ENCODE results near the gene BIRC7.

The BIRC7 gene

GRCh38 chr20:63235399-63235983, at the start of gene BIRC7:
Gene BIRC7 (plus strand): TSS chr20:63235905. CDS start chr20:63236097, 192 bp downstream.
- in situ Hi-C loops (cut with MboI; ENCODE audit: low pct_unique_long_range_greater_than_20kb, low sequenced_read_pairs), result no loop called here
- no peak for DNase-seq

DNA sequence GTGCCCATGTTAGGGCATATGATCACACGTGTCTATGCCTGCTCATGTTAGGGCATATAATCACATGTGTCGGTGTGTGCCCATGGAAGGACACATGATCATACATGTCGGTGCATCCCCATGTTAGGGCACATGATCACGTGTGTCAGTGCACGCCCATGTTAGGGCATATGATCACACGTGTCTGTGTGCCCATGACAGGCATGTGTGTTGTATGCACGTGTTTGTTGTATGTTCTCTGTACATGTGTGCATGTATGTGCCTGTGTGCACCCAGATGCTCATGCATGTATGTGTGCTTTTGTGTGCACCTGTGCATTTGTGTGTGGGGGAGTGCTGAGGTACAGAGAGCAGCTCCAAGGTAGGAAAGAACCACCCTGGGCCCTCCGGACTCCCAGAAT, 49.6 kb upstream of the BIRC7 start:
- no peak for DNase-seq
- in situ Hi-C loops (cut with MboI; ENCODE audit: low pct_unique_long_range_greater_than_20kb, low sequenced_read_pairs), result no loop called here

DNA sequence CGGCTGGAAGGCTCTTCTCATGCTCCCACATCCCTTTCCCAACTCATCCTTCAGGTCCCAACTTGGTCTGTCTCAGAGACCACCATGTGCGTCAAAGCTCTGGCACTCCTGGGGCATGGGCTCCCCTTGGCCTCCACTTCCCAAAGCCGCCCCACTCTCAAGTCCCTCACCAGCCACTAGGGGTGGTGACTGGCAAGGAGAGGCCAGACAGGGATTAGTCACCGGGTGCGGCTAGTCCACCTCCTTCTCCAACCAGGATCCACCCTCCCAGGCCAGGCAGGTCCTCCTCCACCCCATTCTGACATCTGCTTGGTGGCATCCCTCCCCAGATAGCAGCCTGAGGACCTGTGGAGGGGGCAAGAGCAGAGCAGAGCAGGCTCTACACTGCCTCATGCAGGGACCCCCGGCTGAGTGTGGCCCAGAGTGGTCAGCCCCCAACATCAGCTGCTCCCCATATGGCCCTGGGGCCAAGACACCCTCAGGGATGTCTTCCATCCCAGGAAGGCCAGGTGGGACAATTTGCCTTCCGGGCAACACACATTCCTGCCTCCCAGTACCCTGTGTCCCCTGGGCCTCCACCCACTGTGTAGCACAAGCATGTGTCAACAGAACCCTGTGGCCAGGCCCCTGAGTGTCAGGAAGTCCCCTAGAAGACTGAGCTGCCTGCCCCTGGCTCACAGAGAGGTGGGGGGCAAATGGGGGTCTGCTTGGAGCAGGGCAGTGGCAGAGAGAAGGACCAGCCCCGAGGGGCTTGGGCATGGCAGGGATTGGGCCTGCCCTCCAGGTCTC, 49.0 kb upstream of the BIRC7 start:
- in situ Hi-C loops (cut with MboI; ENCODE audit: low pct_unique_long_range_greater_than_20kb, low sequenced_read_pairs), result no loop called here
- DNase-seq, result no peak

GRCh38 chr20:63187338-63188158, 48.2 kb upstream of the BIRC7 start:
- in situ Hi-C loops (cut with MboI; ENCODE audit: low pct_unique_long_range_greater_than_20kb, low sequenced_read_pairs), result no loop called here
- DNase-seq, result no peak

- no peak for DNase-seq
- in situ Hi-C loops (cut with MboI; ENCODE audit: low pct_unique_long_range_greater_than_20kb, low sequenced_read_pairs), result no loop called here
Observed at GRCh38 chr20:63188159-63188442, 47.6 kb upstream of the BIRC7 start.

DNA sequence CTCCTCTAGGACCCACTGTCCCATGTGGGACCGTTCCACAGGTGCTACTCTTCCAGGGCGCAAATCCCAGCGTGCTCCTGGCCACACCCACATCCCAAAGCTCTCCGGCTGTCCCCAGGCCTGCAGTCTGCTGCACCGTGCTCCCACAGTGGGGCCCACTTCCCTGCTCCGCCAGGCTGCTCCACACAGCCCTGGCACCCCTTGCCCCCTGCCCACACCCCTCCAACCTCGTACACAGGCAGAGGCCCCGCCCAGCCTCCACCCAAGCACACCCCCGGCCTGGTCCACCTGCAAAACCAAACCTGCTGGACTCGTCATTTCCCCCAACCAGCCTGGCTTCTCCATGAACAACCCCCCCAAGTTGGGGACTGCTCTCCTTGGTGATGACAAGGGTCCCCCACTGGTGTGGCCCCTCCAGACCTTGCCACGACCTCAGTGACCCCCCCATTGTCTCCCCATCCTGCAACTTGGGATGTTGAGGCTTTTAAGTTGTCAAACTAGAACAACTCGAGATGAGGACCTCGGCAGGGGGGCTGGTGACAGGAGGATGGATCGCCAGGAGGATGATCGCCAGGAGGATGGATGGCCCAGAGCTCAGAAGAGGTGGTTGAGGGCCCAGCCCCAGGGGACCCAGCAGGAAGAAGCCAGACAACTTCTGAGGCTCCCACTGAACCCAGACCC, 46.9 kb upstream of the BIRC7 start:
- DNase-seq, result no peak
- in situ Hi-C loops (cut with MboI; ENCODE audit: low pct_unique_long_range_greater_than_20kb, low sequenced_read_pairs), result no loop called here

DNA sequence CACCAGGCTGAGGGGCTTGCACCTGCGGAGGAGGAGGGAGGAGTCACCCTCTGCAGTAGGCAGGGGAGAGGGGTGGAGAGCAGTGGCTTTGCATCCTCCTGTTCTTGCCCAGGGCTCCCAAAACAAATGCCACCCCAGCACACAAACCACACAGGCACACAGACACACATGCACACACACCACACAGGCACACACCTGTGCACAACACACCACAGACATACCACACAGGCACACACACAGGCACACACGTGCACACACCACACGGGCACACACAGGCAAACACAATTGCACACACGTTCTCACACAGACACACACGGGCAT, 46.4 kb upstream of the BIRC7 start:
- no peak for DNase-seq
- in situ Hi-C loops (cut with MboI; ENCODE audit: low pct_unique_long_range_greater_than_20kb, low sequenced_read_pairs), result no loop called here

DNA sequence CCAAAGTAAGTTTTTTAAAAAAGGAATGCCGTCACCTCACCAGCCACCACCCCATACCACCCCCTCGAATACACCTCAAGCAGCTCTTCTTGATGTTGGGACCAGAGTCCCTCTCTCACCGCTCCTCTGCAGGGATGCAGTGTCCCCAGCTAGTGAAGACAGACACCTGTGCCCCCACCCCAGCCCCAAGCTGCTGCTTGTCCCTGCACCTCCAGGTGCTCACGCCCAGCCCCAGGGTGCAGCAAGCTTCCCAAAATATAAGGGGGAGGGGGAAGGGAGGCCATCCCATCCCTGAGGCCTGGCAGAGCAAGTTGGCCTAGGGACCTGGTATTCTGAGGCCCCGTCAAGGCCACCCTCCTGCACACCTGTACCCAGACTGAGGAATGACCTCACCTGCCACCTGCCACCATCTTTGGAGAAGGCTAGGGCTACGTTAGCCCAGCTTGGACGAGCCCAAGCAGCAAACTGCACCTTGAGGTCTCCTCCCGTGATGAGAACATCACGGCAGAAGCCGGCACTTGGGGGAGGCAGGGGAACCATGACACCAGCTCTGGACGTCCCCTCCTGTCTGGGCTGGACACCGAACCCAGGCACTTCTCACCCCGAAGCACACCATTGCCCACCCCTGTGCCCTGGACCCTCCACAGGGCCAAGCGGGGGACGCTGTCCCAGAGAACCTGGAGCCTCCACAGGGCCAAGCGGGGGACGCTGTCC, 45.7 kb upstream of the BIRC7 start:
- in situ Hi-C loops (cut with MboI; ENCODE audit: low pct_unique_long_range_greater_than_20kb, low sequenced_read_pairs), result no loop called here
- no peak for DNase-seq

GRCh38 chr20:63190828-63191227, 44.9 kb upstream of the BIRC7 start:
- no peak for DNase-seq
- in situ Hi-C loops (cut with MboI; ENCODE audit: low pct_unique_long_range_greater_than_20kb, low sequenced_read_pairs), result no loop called here

- in situ Hi-C loops (cut with MboI; ENCODE audit: low pct_unique_long_range_greater_than_20kb, low sequenced_read_pairs), result no loop called here
- DNase-seq, result no peak
Observed at GRCh38 chr20:63191400-63191799, 44.3 kb upstream of the BIRC7 start.

GRCh38 chr20:63192721-63193120, 43.0 kb upstream of the BIRC7 start:
- DNase-seq, result no peak
- in situ Hi-C loops (cut with MboI; ENCODE audit: low pct_unique_long_range_greater_than_20kb, low sequenced_read_pairs), result no loop called here

DNA sequence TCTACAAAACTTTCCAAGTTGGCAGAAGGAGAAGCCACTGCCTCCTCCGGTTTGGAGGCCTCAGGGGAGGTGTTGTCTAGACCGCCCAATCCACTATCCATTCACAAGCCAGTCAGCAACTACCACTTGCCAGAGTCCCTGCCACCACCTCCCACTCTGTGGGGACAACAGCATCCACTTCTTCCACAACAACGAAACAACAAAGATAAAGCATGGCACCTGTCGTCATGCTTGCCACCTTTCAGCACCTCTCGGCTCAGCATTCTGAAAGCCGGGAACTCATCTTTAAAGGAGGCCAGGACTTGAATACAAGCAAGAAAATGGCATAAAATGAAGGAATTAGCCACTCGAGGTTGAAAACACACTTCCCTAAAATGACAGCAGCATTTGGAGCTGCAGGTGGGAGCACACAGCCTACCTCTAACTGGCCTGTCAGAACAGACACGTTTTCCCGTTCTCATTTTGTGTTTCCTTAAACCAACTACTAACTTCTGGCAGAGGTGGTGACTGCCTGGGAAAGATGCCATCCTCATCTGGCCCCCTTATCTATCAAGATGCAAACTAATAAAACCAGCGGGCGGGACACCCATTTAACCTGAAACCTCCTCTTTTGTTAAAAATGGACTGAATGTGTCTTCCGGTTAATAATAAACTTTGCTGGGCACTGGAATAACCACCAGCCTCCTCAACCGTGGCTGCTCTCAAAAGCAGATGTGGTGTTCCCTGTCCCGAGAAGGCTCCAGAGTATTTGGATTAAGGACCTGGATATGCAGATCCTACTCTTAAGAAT, 41.5 kb upstream of the BIRC7 start:
- DNase-seq, result no peak
- in situ Hi-C loops (cut with MboI; ENCODE audit: low pct_unique_long_range_greater_than_20kb, low sequenced_read_pairs), result no loop called here

GRCh38 chr20:63194797-63195173, 40.9 kb upstream of the BIRC7 start:
- no peak for DNase-seq
- in situ Hi-C loops (cut with MboI; ENCODE audit: low pct_unique_long_range_greater_than_20kb, low sequenced_read_pairs), result no loop called here

GRCh38 chr20:63196768-63197470, 38.8 kb upstream of the BIRC7 start:
- no peak for DNase-seq
- in situ Hi-C loops (cut with MboI; ENCODE audit: low pct_unique_long_range_greater_than_20kb, low sequenced_read_pairs), result no loop called here

DNA sequence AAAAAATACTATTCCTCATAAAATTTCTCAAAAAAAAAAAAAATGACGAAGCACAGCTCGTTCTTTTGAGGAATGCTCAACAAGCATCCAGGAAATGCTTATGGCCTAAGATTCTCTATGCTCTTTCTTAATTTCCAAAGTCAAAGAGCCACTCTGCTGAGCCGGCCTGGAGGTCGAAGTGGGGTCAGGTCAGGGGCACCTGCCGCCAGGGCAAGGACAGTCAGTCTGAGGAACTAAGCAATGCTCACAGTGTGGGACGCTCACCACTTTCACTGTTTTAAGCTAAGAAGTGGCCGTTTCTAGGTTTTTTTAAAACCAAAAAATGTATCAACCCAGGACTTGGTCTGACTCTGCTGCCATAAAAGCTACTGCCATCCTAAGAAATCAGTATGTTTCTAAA, 37.1 kb upstream of the BIRC7 start:
- in situ Hi-C loops (cut with MboI; ENCODE audit: low pct_unique_long_range_greater_than_20kb, low sequenced_read_pairs), result no loop called here
- DNase-seq, result no peak

GRCh38 chr20:63202021-63202420, 33.7 kb upstream of the BIRC7 start:
- in situ Hi-C loops (cut with MboI; ENCODE audit: low pct_unique_long_range_greater_than_20kb, low sequenced_read_pairs), result no loop called here

GRCh38 chr20:63202811-63203526, 32.7 kb upstream of the BIRC7 start:
- in situ Hi-C loops (cut with MboI; ENCODE audit: low pct_unique_long_range_greater_than_20kb, low sequenced_read_pairs), result no loop called here
- no peak for DNase-seq

More at GRCh38 chr20:63202021-63202420, 33.7 kb upstream of the BIRC7 start:
- DNase-seq, result no peak

GRCh38 chr20:63204362-63204761, 31.3 kb upstream of the BIRC7 start:
- DNase-seq, result no peak
- in situ Hi-C loops (cut with MboI; ENCODE audit: low pct_unique_long_range_greater_than_20kb, low sequenced_read_pairs), result no loop called here
